ENCODE results near the gene RABL6. TPM values are rescaled to one million over a fixed set of nuclear protein-coding genes. Genes with fewer than 3 reads are reported as not detected.
"Not testable (repeated sequence)": the region's sequence is repeated elsewhere in the genome, so short reads cannot be mapped to it uniquely, and the experiment has no call there.

The RABL6 gene
- total and polyA plus RNA-seq, 3 donors from 2014 or later: 69.1 to 103 (median 95.1) TPM

- 87 to 91% methylated on average over 18 of the region's 18 CpGs for WGBS, 2 donors
These were observed 59.7 kb downstream of the RABL6 start for GRCh38 chr9:136867480-136867879.

DNA sequence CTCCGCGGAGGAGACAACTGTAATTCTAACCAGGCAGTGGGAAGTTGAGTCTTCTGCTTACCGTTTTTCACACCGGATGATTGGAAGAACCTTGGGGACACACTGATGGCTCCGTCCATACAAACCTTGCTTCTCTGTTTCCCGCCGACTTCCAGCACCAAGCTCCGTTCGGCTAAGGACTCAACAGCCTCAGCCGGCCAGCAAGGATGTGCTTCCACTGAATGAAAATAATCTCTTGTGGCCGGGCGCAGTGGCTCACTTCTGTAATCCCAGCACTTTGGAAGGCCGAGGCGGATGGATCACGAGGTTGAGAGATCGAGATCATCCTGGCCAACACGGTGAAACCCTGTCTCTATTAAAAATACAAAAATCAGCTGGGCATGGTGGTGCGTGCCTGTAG, 60.2 kb downstream of the RABL6 start:
- H3K4me3 ChIP-seq: no peak overlapping the region

More at GRCh38 chr9:136867480-136867879, 59.7 kb downstream of the RABL6 start:
- peaks cover 13% of the 10 kb centered on the region for H3K4me1 ChIP-seq
- H3K27me3 ChIP-seq: no peaks in the 10 kb centered on the region
- intact Hi-C loops (cut with DNase I; ENCODE audit: low total_unique reads): no loop called here
- no peak for DNase-seq
- TF ChIP-seq, protein P1, sequence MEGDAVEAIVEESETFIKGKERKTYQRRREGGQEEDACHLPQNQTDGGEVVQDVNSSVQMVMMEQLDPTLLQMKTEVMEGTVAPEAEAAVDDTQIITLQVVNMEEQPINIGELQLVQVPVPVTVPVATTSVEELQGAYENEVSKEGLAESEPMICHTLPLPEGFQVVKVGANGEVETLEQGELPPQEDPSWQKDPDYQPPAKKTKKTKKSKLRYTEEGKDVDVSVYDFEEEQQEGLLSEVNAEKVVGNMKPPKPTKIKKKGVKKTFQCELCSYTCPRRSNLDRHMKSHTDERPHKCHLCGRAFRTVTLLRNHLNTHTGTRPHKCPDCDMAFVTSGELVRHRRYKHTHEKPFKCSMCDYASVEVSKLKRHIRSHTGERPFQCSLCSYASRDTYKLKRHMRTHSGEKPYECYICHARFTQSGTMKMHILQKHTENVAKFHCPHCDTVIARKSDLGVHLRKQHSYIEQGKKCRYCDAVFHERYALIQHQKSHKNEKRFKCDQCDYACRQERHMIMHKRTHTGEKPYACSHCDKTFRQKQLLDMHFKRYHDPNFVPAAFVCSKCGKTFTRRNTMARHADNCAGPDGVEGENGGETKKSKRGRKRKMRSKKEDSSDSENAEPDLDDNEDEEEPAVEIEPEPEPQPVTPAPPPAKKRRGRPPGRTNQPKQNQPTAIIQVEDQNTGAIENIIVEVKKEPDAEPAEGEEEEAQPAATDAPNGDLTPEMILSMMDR (IDR thresholded peaks at IDR 0.05): no peak
- TF ChIP-seq POLR2A (IDR thresholded peaks at IDR 0.05): no peak
- no peak overlapping the region for H3K27ac ChIP-seq
- no peak overlapping the region for H3K4me3 ChIP-seq
- H3K9me3 ChIP-seq: no peaks in the 10 kb centered on the region
- H3K36me3 ChIP-seq (ENCODE audit: low read depth, missing control alignments): no peaks in the 10 kb centered on the region

GRCh38 chr9:136868644-136869043, 60.9 kb downstream of the RABL6 start:
- Histone ChIP-seq H3K36me3 (ENCODE audit: low read depth, missing control alignments) (no peaks in the 10 kb centered on the region), H3K27me3 (no peaks in the 10 kb centered on the region), H3K4me1 (peaks cover 13% of the 10 kb centered on the region), H3K9me3 (no peaks in the 10 kb centered on the region), H3K27ac (no peak overlapping the region), H3K4me3 (no peak overlapping the region)
- intact Hi-C loops (cut with DNase I; ENCODE audit: low total_unique reads): no loop called here
- DNase-seq: no peak
- TF ChIP-seq, protein P1 (IDR thresholded peaks at IDR 0.05): no peak
- TF ChIP-seq POLR2A (IDR thresholded peaks at IDR 0.05): no peak
- 72 to 88% methylated on average over 10 to 11 of the region's 11 CpGs for WGBS, 2 donors

More for the DNA sequence above, 60.2 kb downstream of the RABL6 start:
- H3K9me3 ChIP-seq: no peaks in the 10 kb centered on the region
- WGBS, 2 donors: 75 to 82% methylated on average over 18 of the region's 18 CpGs
- TF ChIP-seq, protein P1 (IDR thresholded peaks at IDR 0.05): no peak
- TF ChIP-seq POLR2A (IDR thresholded peaks at IDR 0.05): no peak
- DNase-seq: no peak
- H3K27me3 ChIP-seq: no peaks in the 10 kb centered on the region
- intact Hi-C loops (cut with DNase I; ENCODE audit: low total_unique reads): no loop called here
- peaks cover 13% of the 10 kb centered on the region for H3K4me1 ChIP-seq
- no peak overlapping the region for H3K27ac ChIP-seq
- H3K36me3 ChIP-seq (ENCODE audit: low read depth, missing control alignments): no peaks in the 10 kb centered on the region

DNA sequence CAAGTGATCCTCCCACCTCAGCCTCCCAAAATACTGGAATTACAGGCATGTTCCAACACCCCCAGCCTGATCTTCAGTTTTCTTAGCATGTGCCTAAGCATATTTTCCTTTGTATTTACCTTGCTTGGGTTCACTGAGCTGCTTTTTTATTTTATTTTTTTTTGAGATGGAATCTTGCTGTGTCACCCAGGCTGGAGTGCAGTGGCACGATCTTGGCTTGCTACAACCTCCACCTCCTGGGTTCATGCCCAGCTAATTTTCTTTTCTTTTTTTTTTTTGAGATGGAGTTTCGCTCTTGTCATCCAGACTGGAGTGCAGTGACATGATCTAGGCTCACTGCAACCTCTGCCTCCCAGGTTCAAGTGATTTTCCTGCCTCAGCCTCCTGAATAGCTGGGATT, 61.9 kb downstream of the RABL6 start:
- H3K27me3 ChIP-seq; H3K9me3 ChIP-seq; H3K27ac ChIP-seq; DNase-seq; intact Hi-C loops (cut with DNase I; ENCODE audit: low total_unique reads); H3K4me3 ChIP-seq; H3K36me3 ChIP-seq (ENCODE audit: low read depth, missing control alignments): not testable (repeated sequence)
- peaks cover 13% of the 10 kb centered on the region for H3K4me1 ChIP-seq
- 88 to 90% methylated on average over 2 of the region's 2 CpGs for WGBS, 2 donors

DNA sequence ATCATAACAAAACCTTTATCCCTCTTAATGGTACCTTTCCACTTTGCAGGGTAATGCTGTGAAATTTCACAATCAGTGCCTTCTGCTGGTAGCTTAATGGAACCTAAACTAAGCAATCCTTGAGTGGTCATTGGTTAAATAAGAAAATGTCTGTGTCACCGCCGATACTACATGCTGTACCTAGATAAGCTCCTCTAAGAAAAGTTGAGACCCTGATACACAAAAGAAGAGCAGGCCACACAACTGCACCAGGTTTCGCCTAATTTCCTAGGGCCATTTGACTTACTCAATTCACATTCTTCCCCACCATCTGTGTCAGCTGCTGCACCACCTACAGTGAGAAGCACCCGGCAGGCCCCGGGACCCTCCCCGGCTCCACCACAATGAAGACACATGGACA, 67.4 kb downstream of the RABL6 start:
- no peaks in the 10 kb centered on the region for H3K4me1 ChIP-seq
- no peaks in the 10 kb centered on the region for H3K27me3 ChIP-seq
- TF ChIP-seq, protein P1 (IDR thresholded peaks at IDR 0.05): no peak
- TF ChIP-seq POLR2A (IDR thresholded peaks at IDR 0.05): no peak
- H3K4me3 ChIP-seq: no peak overlapping the region
- H3K27ac ChIP-seq: no peak overlapping the region
- no peak for DNase-seq
- no peaks in the 10 kb centered on the region for H3K36me3 ChIP-seq (ENCODE audit: low read depth, missing control alignments)
- 90 to 97% methylated on average over 6 of the region's 6 CpGs for WGBS, 2 donors
- H3K9me3 ChIP-seq: no peaks in the 10 kb centered on the region
- intact Hi-C loops (cut with DNase I; ENCODE audit: low total_unique reads): no loop called here
